GM23248 (cell line): Measurements from ENCODE around the gene KRTAP25-1. TPM values are rescaled to one million over a fixed set of nuclear protein-coding genes. Genes with fewer than 3 reads are reported as not detected.

Source experiments
- DNase-seq: peaks from one replicate; pipeline ENCODE4 v3.0.0-alpha.2; 2015
- H2AFZ ChIP-seq: fragments of 200-600 bp; sonication (generic); 2 replicates; pipeline ENCODE4 v1.6.1; 2016; ENCODE audit warnings: antibody characterized with exemption
- H3F3A ChIP-seq: fragments of 200-600 bp; sonication (generic); 2 replicates; pipeline ENCODE4 v1.6.1; 2016; ENCODE audit warnings: mild to moderate bottlenecking, antibody characterized with exemption, mixed run types; ENCODE audit not compliant: insufficient read depth
- H3K27ac ChIP-seq: fragments of 200-600 bp; sonication (generic); 2 replicates; pipeline ENCODE4 v1.5.1; 2016; ENCODE audit warnings: mild to moderate bottlenecking
- H3K27me3 ChIP-seq: fragments of 200-600 bp; sonication (generic); replicated peaks from 2 replicates; pipeline ENCODE4 v1.6.1; 2016; ENCODE audit warnings: mild to moderate bottlenecking; ENCODE audit not compliant: insufficient read depth
- H3K36me3 ChIP-seq: fragments of 200-600 bp; sonication (generic); 2 replicates; pipeline ENCODE4 v1.6.1; 2016; ENCODE audit warnings: low read depth, mild to moderate bottlenecking
- H3K4me1 ChIP-seq: fragments of 200-600 bp; sonication (generic); 2 replicates; pipeline ENCODE4 v1.6.1; 2016; ENCODE audit warnings: mild to moderate bottlenecking; ENCODE audit not compliant: insufficient read depth
- H3K4me2 ChIP-seq: fragments of 200-600 bp; sonication (generic); one replicate; pipeline ENCODE4 v1.6.1; 2016; ENCODE audit warnings: mild to moderate bottlenecking; ENCODE audit not compliant: unreplicated experiment
- H3K4me3 ChIP-seq: fragments of 200-600 bp; sonication (generic); 2 replicates; pipeline ENCODE4 v1.5.1; 2016; ENCODE audit warnings: mild to moderate bottlenecking
- H3K79me2 ChIP-seq: fragments of 200-600 bp; sonication (generic); 2 replicates; pipeline ENCODE4 v1.6.1; 2016; ENCODE audit warnings: mild to moderate bottlenecking; ENCODE audit not compliant: insufficient read depth
- H3K9ac ChIP-seq: fragments of 200-600 bp; sonication (generic); 2 replicates; pipeline ENCODE4 v1.6.1; 2016; ENCODE audit warnings: mild to moderate bottlenecking
- H3K9me2 ChIP-seq: fragments of 200-600 bp; sonication (generic); 2 replicates; pipeline ENCODE4 v1.6.1; 2016; ENCODE audit warnings: mixed run types, mild to moderate bottlenecking, moderate library complexity; ENCODE audit not compliant: insufficient read depth
- H3K9me3 ChIP-seq: fragments of 200-600 bp; sonication (generic); one replicate; pipeline ENCODE4 v1.6.1; 2017; ENCODE audit warnings: low read depth
- H4K20me1 ChIP-seq: fragments of 200-600 bp; sonication (generic); 2 replicates; pipeline ENCODE4 v1.6.0; 2016; ENCODE audit not compliant: insufficient read depth
- EZH2 ChIP-seq: fragments of 200-600 bp; sonication (generic); IDR thresholded peaks from 2 replicates; pipeline ENCODE4 v1.6.1; 2018; ENCODE audit warnings: antibody characterized with exemption, mild to moderate bottlenecking; ENCODE audit not compliant: insufficient read depth, poor library complexity, severe bottlenecking
- EZH2phosphoT487 ChIP-seq: fragments of 200-600 bp; sonication (generic); IDR thresholded peaks from 2 replicates; pipeline ENCODE4 v1.6.1; 2018; ENCODE audit warnings: antibody characterized with exemption, moderate library complexity, mild to moderate bottlenecking, low read depth; ENCODE audit not compliant: insufficient read depth
- WGBS, 2 experiments: methylation state at CpG; one replicate each; pipeline ENCODE4 v1.1.6; 2015 to 2017; ENCODE audit warnings: low lambda C conversion rate in 2 of 2, low coverage in 1 of 2; ENCODE audit errors: missing lambda C conversion rate in 2 of 2; 5-methylcytosine and 5-hydroxymethylcytosine counted together
- in situ Hi-C: fragments of 300-500 bp; cut with MboI; formaldehyde crosslinking; loops from 2 replicates; pipeline ENCODE4 v1.15.0; 2020
- polyA plus RNA-seq: library from polyadenylated mRNA; unstranded; fragments of >200 nt; fragmentation: Nextera tagmentation; extraction: Ambion mirVana; gene quantifications from 2 replicates; pipeline ENCODE4 v1.2.1, GENCODE V29; 2016
- total RNA-seq: library from RNA; depleted of rRNA; stranded (reverse); fragments of >200 nt; shearing (Covaris generic); gene quantifications from 2 replicates; pipeline ENCODE4 v1.2.3, GENCODE V29; 2014

The KRTAP25-1 gene
- total and polyA plus RNA-seq, 2 experiments from 2014 or later: not detected

GRCh38 chr21:30256100-30256499 is 33.2 kb downstream of the KRTAP25-1 start:
- in situ Hi-C loops: no loop called here
- Histone ChIP-seq H3K4me2 (no peak overlapping the region), H3K4me3 (no peak overlapping the region), H3K9ac (no peak overlapping the region), H4K20me1 (no peaks in the 10 kb centered on the region), H3F3A (no peaks in the 10 kb centered on the region), H3K27me3 (no peaks in the 10 kb centered on the region), H3K9me3 (no peaks in the 10 kb centered on the region), H3K79me2 (no peaks in the 10 kb centered on the region), H3K27ac (no peak overlapping the region), H3K4me1 (no peaks in the 10 kb centered on the region), H3K36me3 (no peaks in the 10 kb centered on the region), H2AFZ (no peak overlapping the region), H3K9me2 (no peaks in the 10 kb centered on the region)
- 85 to 88% methylated on average over 4 of the region's 4 CpGs for WGBS, 2 experiments
- TF ChIP-seq EZH2phosphoT487: no peak
- no peak for TF ChIP-seq EZH2
- DNase-seq: no peak

- DNase-seq: no peak
- H3K9ac ChIP-seq: no peak overlapping the region
- H3K4me2 ChIP-seq: no peak overlapping the region
- H3K36me3 ChIP-seq: no peaks in the 10 kb centered on the region
- in situ Hi-C loops: no loop called here
- H4K20me1 ChIP-seq: no peaks in the 10 kb centered on the region
- no peak for TF ChIP-seq EZH2
- TF ChIP-seq EZH2phosphoT487: no peak
- no peak overlapping the region for H3K4me3 ChIP-seq
- 59 to 62% methylated on average over 1 of the region's 1 CpG for WGBS, 2 experiments
- H3K9me3 ChIP-seq: no peaks in the 10 kb centered on the region
- H3K27ac ChIP-seq: no peak overlapping the region
- H3K4me1 ChIP-seq: no peaks in the 10 kb centered on the region
- no peaks in the 10 kb centered on the region for H3K27me3 ChIP-seq
- H3K9me2 ChIP-seq: no peaks in the 10 kb centered on the region
- H3K79me2 ChIP-seq: no peaks in the 10 kb centered on the region
- no peak overlapping the region for H2AFZ ChIP-seq
- H3F3A ChIP-seq: no peaks in the 10 kb centered on the region
Measured at GRCh38 chr21:30255679-30256078, 33.6 kb downstream of the KRTAP25-1 start.

- in situ Hi-C loops: no loop called here
- Histone ChIP-seq H3K9me3 (no peaks in the 10 kb centered on the region), H3K9ac (no peak overlapping the region), H2AFZ (no peak overlapping the region), H3K4me1 (no peaks in the 10 kb centered on the region), H3K4me2 (no peak overlapping the region), H3K4me3 (no peak overlapping the region), H3K27ac (no peak overlapping the region), H3F3A (no peaks in the 10 kb centered on the region), H3K36me3 (no peaks in the 10 kb centered on the region), H4K20me1 (no peaks in the 10 kb centered on the region), H3K9me2 (no peaks in the 10 kb centered on the region), H3K79me2 (no peaks in the 10 kb centered on the region), H3K27me3 (no peaks in the 10 kb centered on the region)
- peak; percentile 16 for DNase-seq
- TF ChIP-seq EZH2phosphoT487 (no peak), EZH2 (no peak)
- 80 to 88% methylated on average over 1 of the region's 1 CpG for WGBS, 2 experiments
Measured at GRCh38 chr21:30251781-30252180, 37.5 kb downstream of the KRTAP25-1 start.

GRCh38 chr21:30249936-30250335 is 39.4 kb downstream of the KRTAP25-1 start:
- Histone ChIP-seq H3K36me3 (no peaks in the 10 kb centered on the region), H3K9me3 (no peaks in the 10 kb centered on the region), H4K20me1 (no peaks in the 10 kb centered on the region), H3K4me3 (no peak overlapping the region), H3K27ac (no peak overlapping the region), H2AFZ (no peak overlapping the region), H3K4me1 (no peaks in the 10 kb centered on the region), H3K9me2 (no peaks in the 10 kb centered on the region), H3K4me2 (no peak overlapping the region), H3K9ac (no peak overlapping the region), H3K79me2 (no peaks in the 10 kb centered on the region), H3F3A (no peaks in the 10 kb centered on the region), H3K27me3 (no peaks in the 10 kb centered on the region)
- DNase-seq: no peak
- in situ Hi-C loops: no loop called here
- TF ChIP-seq EZH2 (no peak), EZH2phosphoT487 (no peak)
- 57 to 59% methylated on average over 3 of the region's 3 CpGs for WGBS, 2 experiments

- Histone ChIP-seq H3K36me3 (no peaks in the 10 kb centered on the region), H4K20me1 (no peaks in the 10 kb centered on the region), H3F3A (no peaks in the 10 kb centered on the region), H3K27me3 (no peaks in the 10 kb centered on the region), H3K9me3 (no peaks in the 10 kb centered on the region), H3K9me2 (no peaks in the 10 kb centered on the region), H3K9ac (no peak overlapping the region), H3K4me3 (no peak overlapping the region), H3K27ac (no peak overlapping the region), H3K4me2 (no peak overlapping the region), H3K79me2 (no peaks in the 10 kb centered on the region), H2AFZ (no peak overlapping the region), H3K4me1 (no peaks in the 10 kb centered on the region)
- in situ Hi-C loops: no loop called here
- DNase-seq: no peak
- TF ChIP-seq EZH2 (no peak), EZH2phosphoT487 (no peak)
- WGBS, 2 experiments: 86% methylated on average over 9 of the region's 9 CpGs
Measured at GRCh38 chr21:30248844-30249243, 40.5 kb downstream of the KRTAP25-1 start.
